GM18870 (cell line): ENCODE results near the gene C11orf71.

ENCODE experiments used
- ATAC-seq: cut with Tn5 transposase; IDR thresholded peaks from one replicate; pipeline ENCODE4 v1.9.1; 2021; ENCODE audit warnings: moderate library complexity; ENCODE audit not compliant: unreplicated experiment

C11orf71 gene

GRCh38 chr11:114399490-114400215 is 658 bp downstream of the C11orf71 start:
- peak; percentile 10 for ATAC-seq

DNA sequence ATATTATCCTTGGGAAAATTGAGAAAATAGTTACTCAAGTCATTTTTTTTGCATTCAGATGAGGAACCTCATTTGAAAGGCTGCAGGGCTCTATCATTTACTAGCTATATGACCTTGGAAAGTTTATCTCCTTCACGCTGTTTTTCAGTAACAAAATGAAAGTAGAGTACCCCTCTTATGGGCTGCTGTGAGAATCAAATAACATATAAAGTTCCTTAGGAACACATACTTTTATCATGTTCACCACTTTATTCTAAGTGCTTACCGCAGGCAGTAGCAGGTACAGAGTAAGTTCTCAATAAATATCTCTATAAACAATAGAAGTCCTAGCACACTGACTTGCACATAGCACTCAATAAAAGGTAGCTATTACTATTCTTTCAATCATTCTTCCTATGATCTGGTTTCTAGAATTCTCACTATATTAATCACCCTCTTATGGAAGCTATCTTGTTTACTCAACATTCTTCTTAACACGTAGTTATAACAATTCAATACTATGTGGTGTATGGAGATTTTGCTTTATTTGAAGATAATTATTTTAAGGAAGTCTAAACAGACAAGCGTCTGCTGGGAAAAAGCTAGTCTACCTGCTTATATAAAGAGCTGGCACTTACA is 1.9 kb downstream of the C11orf71 start:
- no peak for ATAC-seq

GRCh38 chr11:114397349-114397982 is 2.8 kb downstream of the C11orf71 start:
- no peak for ATAC-seq

- no peak for ATAC-seq
Observed at GRCh38 chr11:114396916-114397315, 3.4 kb downstream of the C11orf71 start.

DNA sequence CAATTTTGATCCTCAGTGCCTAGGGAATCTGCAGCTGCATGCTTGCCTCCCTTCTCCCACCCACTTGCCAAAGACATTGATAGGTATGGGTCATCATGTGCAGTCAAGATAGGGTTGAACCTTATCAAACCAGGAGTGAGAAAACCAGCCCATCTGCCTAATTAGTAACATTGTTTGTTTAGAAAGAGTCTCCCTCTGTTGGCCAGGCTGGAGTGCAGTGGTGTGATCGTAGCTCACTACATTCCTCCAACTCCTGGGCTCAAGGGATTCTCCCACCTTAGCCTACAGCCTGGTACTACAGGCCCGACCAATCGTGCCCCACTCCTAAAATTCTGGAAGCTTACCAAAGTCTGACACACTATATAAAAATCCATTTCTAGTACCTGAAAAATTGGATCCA is 4.6 kb downstream of the C11orf71 start:
- no peak for ATAC-seq

DNA sequence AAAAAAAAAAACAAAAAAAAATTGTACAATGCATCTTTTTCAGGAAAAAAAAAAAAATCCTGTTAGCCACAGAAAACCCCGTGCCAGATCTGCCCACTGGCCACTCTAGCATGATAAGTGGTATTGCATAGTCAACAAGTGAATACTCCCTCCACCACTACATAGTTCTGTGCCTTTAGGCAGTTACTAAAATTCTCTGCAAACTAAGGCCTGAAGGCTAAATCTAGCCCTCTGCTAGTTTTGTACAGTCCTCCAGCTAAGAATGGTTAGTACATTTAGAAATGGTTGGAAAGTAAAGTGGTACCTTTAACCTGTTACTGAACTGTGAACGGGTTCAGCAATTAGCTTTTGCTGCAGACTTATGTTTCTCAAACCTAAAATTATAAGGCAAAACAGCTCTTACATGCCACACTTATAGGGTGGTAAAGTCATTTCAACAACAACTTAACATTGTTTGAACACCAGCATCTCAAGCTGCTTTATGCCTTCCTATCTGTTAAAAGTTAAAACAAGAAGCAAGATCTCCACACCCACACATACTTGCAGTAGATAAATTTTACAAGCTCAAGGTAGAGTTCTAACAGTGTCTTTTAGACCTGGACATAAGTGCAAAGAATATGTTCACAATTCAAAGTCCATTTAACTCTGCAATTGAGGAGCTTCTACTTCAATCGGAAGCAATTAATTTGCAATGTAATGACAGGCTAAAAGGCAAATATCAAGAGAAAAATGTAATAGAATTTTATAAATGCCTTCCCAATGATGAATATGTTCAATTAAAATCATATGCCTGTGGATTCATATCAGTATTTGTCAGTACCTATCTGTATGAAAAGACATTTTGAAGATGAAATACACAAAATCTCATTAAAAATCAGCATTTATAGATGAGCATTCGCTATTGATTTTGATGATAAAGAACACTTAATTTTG is 7.3 kb downstream of the C11orf71 start:
- ATAC-seq = no peak

GRCh38 chr11:114386545-114386944 is 13.8 kb downstream of the C11orf71 start:
- no peak for ATAC-seq

DNA sequence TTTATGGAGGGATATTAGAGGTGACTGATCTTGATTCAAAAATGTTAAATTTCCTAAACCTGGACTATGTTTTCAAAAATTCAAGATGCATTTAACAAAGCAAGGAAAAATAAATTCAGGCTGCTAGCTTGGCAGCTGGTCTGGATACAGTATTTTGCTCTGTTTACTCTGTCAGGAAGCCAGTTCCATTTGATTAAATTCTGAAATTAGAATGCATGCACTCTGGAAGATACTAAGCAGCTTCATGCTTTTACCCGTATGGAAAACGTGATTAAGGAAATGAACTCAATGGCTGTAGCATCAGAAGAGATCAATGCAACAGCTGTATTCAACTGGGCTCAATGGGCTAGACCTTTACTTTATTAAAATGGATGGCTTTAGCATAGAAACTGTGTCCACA is 14.2 kb downstream of the C11orf71 start:
- ATAC-seq = no peak

GRCh38 chr11:114384487-114384886 is 15.8 kb downstream of the C11orf71 start:
- ATAC-seq = no peak

- ATAC-seq = no peak
Observed at GRCh38 chr11:114382509-114382908, 17.8 kb downstream of the C11orf71 start.

DNA sequence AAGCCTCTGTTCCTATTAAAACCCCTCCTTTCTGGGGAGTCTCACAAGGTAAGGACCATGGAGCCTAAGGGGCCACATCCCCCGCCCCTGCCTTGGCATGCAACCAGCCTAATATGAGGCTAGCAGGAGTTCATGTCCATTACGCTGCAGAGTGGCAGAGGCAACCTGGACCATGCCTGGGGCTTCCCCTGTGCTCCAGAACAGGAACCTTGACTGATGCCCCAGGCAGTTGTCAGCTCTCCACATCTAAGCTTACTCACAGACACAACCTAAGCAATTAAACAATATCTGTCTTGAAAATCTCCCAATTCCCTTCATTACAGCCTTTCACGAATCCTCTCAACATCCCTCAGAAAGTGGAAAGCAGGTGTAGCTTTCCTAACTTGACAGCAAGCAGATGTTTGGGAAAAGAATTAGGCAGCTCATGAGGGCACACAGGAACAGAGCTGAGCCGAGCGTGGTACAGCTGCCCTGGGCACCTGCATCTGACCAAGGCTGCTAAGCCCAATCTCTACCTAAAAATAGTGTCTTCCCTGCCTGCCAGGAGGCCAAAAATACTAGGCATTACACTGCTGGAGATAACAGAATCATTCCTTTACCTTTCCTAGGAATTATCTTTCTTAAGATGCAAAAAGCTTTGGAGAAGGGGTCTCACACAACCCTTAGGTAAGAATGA is 20.8 kb downstream of the C11orf71 start:
- ATAC-seq = no peak

- ATAC-seq = no peak
Observed at GRCh38 chr11:114377612-114378267, 22.6 kb downstream of the C11orf71 start.

- no peak for ATAC-seq
Observed at GRCh38 chr11:114375052-114375451, 25.3 kb downstream of the C11orf71 start.

DNA sequence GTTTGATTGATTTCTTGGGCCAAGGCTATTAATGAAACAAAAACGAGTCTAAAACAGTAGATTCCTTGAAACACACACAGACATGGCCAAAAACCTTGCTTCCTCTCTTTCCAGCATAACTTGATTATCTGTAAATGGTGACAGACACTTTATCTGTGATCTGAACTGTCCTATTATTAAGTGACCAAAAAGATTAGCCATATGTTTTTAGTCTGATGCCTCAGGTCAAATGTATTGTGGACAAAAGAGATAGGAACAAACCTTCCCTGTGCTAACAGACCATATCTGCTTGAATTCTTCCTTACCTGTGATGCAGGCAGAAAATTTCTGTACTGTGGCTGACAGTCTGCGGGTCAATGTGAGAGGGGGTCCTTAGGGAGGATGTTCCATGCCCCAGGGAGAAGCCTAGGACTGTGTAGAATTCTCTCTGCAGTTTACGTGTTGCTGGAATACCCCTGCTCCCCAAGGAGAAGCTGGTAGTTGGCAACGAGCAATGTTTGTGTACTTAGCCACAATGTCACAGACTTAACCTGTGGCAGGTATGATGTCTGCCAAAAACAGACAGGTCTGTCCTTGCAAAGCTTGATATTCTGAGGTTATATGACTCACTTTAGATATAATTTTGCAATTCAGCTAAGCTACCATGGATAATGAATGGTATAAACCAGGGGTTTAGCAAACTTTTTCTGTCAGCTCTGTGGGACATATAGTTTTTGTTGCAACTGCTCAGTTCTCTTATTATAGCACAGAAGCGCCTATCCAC is 31.2 kb downstream of the C11orf71 start:
- ATAC-seq = no peak

- ATAC-seq = no peak
Observed at GRCh38 chr11:114367244-114367957, 32.9 kb downstream of the C11orf71 start.

DNA sequence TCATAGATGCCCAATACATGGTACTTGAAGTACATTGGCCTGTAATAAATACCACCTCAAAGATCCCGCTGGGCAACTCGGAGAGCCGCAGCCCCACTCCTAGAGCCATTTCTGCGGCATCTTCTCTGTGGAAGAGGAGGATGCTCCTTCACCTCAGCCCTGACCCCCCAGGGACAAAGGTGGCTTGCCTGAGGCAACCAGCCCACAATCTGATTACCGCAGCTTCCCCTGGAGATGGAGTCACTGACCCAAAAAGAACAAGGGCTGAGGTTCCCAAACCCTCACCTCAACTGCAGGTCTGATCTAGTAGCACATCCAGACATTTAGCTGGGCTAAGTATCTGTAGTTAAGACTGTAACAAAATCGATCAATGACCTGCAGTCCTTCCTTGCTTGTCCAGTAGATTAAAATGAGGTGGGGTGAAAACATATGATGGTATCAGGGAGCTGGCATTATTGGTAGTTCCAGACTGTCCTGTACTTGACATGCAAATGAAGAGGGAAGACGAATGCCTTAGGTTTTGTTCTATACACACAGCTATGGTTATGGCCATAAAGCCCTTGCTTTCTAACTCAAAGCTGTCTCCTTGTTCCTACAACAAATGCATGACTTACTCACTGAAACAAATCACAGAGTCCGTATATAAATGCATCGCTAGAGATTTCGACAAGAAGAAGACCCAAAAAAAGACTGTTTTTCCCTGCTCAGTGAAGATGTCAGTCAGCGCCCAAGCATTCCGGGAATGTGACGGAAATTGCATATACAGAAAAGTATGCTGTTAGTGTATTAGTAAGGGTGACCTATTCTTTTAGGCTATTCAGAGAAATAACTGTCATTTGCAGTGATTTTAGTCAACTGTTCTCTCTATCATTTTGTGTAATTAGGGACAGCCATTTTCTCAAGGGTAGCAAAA is 33.7 kb downstream of the C11orf71 start:
- no peak for ATAC-seq

DNA sequence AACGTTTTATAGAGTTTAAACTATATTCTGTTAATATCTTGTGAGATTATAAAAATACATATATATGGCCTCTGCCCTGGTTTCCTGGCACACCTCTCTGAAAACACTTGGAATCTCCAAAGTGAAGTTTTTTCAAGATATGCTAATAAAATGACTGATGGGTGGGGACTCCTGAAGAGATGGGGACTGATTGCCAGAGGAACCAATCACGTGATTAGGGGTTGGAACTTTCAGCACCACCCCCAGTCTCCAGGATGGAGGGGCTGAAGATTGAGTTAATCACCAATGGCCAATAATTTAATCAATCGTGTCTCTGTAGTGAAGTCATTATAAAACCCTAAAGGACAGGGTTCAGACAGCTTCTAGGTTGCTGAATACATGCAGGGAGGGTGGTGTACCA is 37.4 kb downstream of the C11orf71 start:
- ATAC-seq = no peak

DNA sequence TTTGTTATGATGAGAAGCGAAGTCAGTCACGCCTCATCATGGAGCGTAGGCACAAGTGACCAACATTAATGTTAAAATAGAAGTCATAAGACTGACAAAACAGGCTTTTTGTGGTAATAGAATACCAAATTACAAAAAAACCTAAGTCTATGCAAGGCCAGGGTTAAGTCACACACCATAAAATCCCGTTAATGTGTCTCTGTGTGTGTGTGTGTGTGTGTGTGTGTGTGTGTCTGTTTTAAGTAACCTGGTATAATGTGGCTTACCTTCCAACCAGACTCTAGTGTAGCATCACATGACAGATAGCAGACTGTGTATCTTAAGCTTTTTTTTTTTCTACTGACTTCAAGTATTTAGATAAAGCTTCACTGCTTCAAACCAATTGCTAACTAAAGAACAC is 38.0 kb downstream of the C11orf71 start:
- no peak for ATAC-seq
